ENCODE data around the gene RAB25. TPM values are rescaled to one million over a fixed set of nuclear protein-coding genes. Genes with fewer than 3 reads are reported as not detected.
"Not testable (repeated sequence)": the region's sequence is repeated elsewhere in the genome, so short reads cannot be mapped to it uniquely, and the experiment has no call there.

RAB25 gene
- total and polyA plus RNA-seq, 2 donors: 11.9 to 28.2 TPM

DNA sequence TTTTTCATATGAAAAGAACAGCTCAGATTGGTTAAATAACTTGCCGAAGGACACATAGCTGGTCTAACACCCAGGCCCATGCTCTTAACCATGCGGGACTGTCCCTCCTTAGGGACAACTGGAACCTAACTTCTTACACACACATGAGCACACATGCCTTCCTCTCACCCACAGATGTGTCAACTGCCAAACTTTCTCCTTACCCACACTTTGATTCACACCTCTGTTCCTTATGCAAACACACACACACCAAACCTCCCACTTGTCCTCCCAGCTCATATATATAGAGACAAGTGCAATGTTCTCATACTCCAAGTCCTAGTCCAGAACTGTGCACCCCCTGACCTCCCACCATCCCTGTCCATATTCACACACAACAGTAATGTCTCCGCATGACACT is 4.3 kb downstream of the RAB25 start:
- Histone ChIP-seq H3K4me1 (ENCODE audit: insufficient read depth) (no peaks in the 10 kb centered on the region), H3K4me3 (ENCODE audit: low read depth, low read length) (no peak overlapping the region), H3K27ac (ENCODE audit: low read depth) (no peak overlapping the region), H3K36me3 (ENCODE audit: insufficient read depth) (no peaks in the 10 kb centered on the region)
- DNase-seq (ENCODE audit: extremely low spot score): no peak
- 88% methylated on average over 3 of the region's 3 CpGs for WGBS

- H3K4me1 ChIP-seq (ENCODE audit: insufficient read depth): no peaks in the 10 kb centered on the region
- WGBS: 69% methylated on average over 16 of the region's 16 CpGs
These were observed 4.9 kb downstream of the RAB25 start for GRCh38 chr1:156065871-156066270.

GRCh38 chr1:156067262-156067661 is 6.3 kb downstream of the RAB25 start:
- no peak overlapping the region for H3K4me3 ChIP-seq (ENCODE audit: low read depth, low read length)
- no peaks in the 10 kb centered on the region for H3K4me1 ChIP-seq (ENCODE audit: insufficient read depth)
- DNase-seq (ENCODE audit: extremely low spot score): no peak
- no peaks in the 10 kb centered on the region for H3K36me3 ChIP-seq (ENCODE audit: insufficient read depth)
- no peak overlapping the region for H3K27ac ChIP-seq (ENCODE audit: low read depth)
- 87% methylated on average over 2 of the region's 2 CpGs for WGBS

More at GRCh38 chr1:156065871-156066270, 4.9 kb downstream of the RAB25 start:
- Histone ChIP-seq H3K27ac (ENCODE audit: low read depth) (no peak overlapping the region), H3K4me3 (ENCODE audit: low read depth, low read length) (no peak overlapping the region), H3K36me3 (ENCODE audit: insufficient read depth) (no peaks in the 10 kb centered on the region)
- no peak for DNase-seq (ENCODE audit: extremely low spot score)

- Histone ChIP-seq H3K4me3 (ENCODE audit: low read depth, low read length) (no peak overlapping the region), H3K27ac (ENCODE audit: low read depth) (no peak overlapping the region), H3K36me3 (ENCODE audit: insufficient read depth) (no peaks in the 10 kb centered on the region), H3K4me1 (ENCODE audit: insufficient read depth) (no peaks in the 10 kb centered on the region)
- WGBS: 78% methylated on average over 3 of the region's 3 CpGs
- DNase-seq (ENCODE audit: extremely low spot score): no peak
These were observed 8.8 kb downstream of the RAB25 start for GRCh38 chr1:156069490-156070455.

DNA sequence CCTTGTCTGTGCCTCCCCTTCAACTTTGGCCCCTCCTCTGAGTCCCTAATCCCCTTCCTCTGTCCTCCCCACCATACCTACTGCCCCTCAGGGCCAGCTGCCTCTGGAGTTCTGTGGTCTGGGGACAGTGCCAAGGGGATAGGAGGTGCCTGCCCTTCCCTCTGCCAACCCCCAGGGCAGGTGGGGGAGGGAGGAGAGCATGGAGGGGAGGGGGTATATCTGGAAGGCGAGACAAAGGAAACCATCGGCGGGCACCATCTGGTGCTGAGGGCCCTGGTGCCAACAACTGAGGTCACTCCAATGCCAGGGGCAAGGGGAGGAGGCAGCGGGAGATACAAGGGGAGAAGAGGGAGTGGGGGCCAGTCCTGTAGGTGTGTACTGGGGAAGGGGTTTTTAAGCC is 9.6 kb downstream of the RAB25 start:
- H3K27ac ChIP-seq (ENCODE audit: low read depth): no peak overlapping the region
- WGBS: 48% methylated on average over 4 of the region's 4 CpGs
- H3K36me3 ChIP-seq (ENCODE audit: insufficient read depth): no peaks in the 10 kb centered on the region
- DNase-seq (ENCODE audit: extremely low spot score): no peak
- H3K4me3 ChIP-seq (ENCODE audit: low read depth, low read length): no peak overlapping the region
- no peaks in the 10 kb centered on the region for H3K4me1 ChIP-seq (ENCODE audit: insufficient read depth)

GRCh38 chr1:156071332-156071816 is 10.4 kb downstream of the RAB25 start:
- not testable (repeated sequence) for H3K4me1 ChIP-seq (ENCODE audit: insufficient read depth); H3K27ac ChIP-seq (ENCODE audit: low read depth); DNase-seq (ENCODE audit: extremely low spot score); H3K4me3 ChIP-seq (ENCODE audit: low read depth, low read length); H3K36me3 ChIP-seq (ENCODE audit: insufficient read depth)
- 87% methylated on average over 7 of the region's 7 CpGs for WGBS

GRCh38 chr1:156072251-156072650 is 11.3 kb downstream of the RAB25 start:
- Histone ChIP-seq H3K4me1 (ENCODE audit: insufficient read depth) (no peaks in the 10 kb centered on the region), H3K36me3 (ENCODE audit: insufficient read depth) (no peaks in the 10 kb centered on the region), H3K4me3 (ENCODE audit: low read depth, low read length) (no peak overlapping the region), H3K27ac (ENCODE audit: low read depth) (no peak overlapping the region)
- 51% methylated on average over 6 of the region's 6 CpGs for WGBS
- DNase-seq (ENCODE audit: extremely low spot score): no peak

- Histone ChIP-seq H3K27ac (ENCODE audit: low read depth) (no peak overlapping the region), H3K36me3 (ENCODE audit: insufficient read depth) (no peaks in the 10 kb centered on the region), H3K4me1 (ENCODE audit: insufficient read depth) (no peaks in the 10 kb centered on the region), H3K4me3 (ENCODE audit: low read depth, low read length) (no peak overlapping the region)
- 30% methylated on average over 1 of the region's 1 CpG for WGBS
- DNase-seq (ENCODE audit: extremely low spot score): no peak
These were observed 12.2 kb downstream of the RAB25 start for GRCh38 chr1:156073110-156073687.

DNA sequence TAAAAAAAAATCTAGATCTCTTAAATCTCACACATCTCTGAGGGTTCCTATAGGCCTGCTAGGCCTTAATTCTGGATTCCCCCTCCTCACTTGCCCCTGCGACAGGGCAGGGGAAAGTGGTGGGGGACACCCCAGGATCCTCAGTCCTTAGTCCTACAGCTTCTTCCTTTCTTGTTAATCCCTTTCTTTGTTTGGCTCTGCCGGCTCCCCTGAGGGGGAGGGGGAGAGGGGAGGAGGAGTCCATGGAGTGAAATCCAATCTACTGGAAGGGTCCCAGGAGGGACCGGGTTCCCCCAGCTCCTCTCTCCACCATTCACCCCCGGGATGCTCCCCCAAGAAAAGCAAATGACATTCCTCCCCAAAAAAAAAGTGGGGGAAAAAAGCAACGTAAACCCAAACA is 12.8 kb downstream of the RAB25 start:
- Histone ChIP-seq H3K36me3 (ENCODE audit: insufficient read depth) (no peaks in the 10 kb centered on the region), H3K4me3 (ENCODE audit: low read depth, low read length) (no peak overlapping the region), H3K27ac (ENCODE audit: low read depth) (no peak overlapping the region), H3K4me1 (ENCODE audit: insufficient read depth) (no peaks in the 10 kb centered on the region)
- DNase-seq (ENCODE audit: extremely low spot score): no peak
- WGBS: 43% methylated on average over 5 of the region's 5 CpGs

GRCh38 chr1:156074661-156075060 is 13.7 kb downstream of the RAB25 start:
- Histone ChIP-seq H3K27ac (ENCODE audit: low read depth) (no peak overlapping the region), H3K36me3 (ENCODE audit: insufficient read depth) (no peaks in the 10 kb centered on the region), H3K4me1 (ENCODE audit: insufficient read depth) (no peaks in the 10 kb centered on the region), H3K4me3 (ENCODE audit: low read depth, low read length) (no peak overlapping the region)
- WGBS: 62% methylated on average over 8 of the region's 8 CpGs
- no peak for DNase-seq (ENCODE audit: extremely low spot score)

DNA sequence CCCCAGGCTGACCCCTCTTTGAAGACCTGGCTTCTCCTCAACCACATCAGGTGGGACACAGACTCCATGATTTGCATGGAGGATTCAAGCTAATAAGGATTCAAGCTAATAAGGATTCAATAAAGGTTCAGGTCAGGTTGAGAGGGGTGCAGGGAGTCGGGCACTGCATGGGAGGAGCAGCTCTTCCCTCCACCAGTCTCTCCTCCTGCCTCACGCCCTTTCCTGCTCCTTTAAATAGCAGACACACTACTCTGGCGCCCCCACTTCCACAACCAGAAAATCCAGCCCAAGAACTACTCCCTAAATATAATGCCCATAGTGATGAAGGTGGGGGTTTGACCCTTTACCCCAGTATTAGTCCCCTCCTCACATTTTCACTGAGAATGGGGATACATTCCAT is 14.2 kb downstream of the RAB25 start:
- 64% methylated on average over 3 of the region's 3 CpGs for WGBS
- Histone ChIP-seq H3K4me1 (ENCODE audit: insufficient read depth) (no peaks in the 10 kb centered on the region), H3K36me3 (ENCODE audit: insufficient read depth) (no peaks in the 10 kb centered on the region), H3K27ac (ENCODE audit: low read depth) (no peak overlapping the region), H3K4me3 (ENCODE audit: low read depth, low read length) (no peak overlapping the region)
- no peak for DNase-seq (ENCODE audit: extremely low spot score)

DNA sequence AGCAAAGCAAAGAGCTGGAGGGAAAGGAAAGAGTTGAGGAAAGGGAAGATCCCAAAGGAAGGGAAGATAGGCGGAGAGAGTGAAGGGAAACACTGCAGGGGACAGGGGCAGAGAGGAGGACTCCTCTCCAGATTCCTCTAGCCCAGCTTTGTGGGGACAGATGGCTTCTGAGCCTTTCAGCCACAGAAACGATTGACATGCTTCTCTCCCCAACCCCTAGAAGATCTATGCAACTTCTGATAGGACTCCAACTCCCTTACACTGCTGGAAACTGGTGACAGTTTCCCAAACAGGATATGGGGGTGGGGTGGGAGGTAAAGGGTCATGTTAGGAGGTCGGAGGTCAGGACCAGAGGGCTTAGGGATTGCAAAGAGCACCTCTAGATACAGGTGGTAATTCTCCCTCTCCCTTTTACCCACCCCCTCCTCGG is 14.8 kb downstream of the RAB25 start:
- no peak for DNase-seq (ENCODE audit: extremely low spot score)
- Histone ChIP-seq H3K4me3 (ENCODE audit: low read depth, low read length) (no peak overlapping the region), H3K27ac (ENCODE audit: low read depth) (no peak overlapping the region), H3K36me3 (ENCODE audit: insufficient read depth) (no peaks in the 10 kb centered on the region), H3K4me1 (ENCODE audit: insufficient read depth) (no peaks in the 10 kb centered on the region)
- WGBS: 63% methylated on average over 4 of the region's 4 CpGs

- Histone ChIP-seq H3K4me3 (ENCODE audit: low read depth, low read length) (peak overlapping the region; percentile 0), H3K36me3 (ENCODE audit: insufficient read depth) (no peaks in the 10 kb centered on the region), H3K4me1 (ENCODE audit: insufficient read depth) (no peaks in the 10 kb centered on the region), H3K27ac (ENCODE audit: low read depth) (no peak overlapping the region)
- no peak for DNase-seq (ENCODE audit: extremely low spot score)
- WGBS: 51% methylated on average over 73 of the region's 73 CpGs
These were observed 15.9 kb downstream of the RAB25 start for GRCh38 chr1:156076609-156077429.
